Tibial nerve (tissue), 4 donors: ENCODE results near the gene PLA2G6. TPM values are rescaled to one million over a fixed set of nuclear protein-coding genes. Genes with fewer than 3 reads are reported as not detected.

ENCODE experiments used
- DNase-seq, 2 donors: peaks; one replicate each; pipeline ENCODE4 v3.0.0-alpha.2; 2019; ENCODE audit warnings: low spot score in 2 of 2
- H3K27ac ChIP-seq, 4 donors: fragments of 200-600 bp; sonication (generic) in 3 of 4; one replicate each; pipeline ENCODE4 v1.5.1; 2017 to 2019; ENCODE audit warnings: mild to moderate bottlenecking in 1 of 4
- H3K27me3 ChIP-seq, 2 donors: fragments of 200-600 bp; sonication (generic) in 1 of 2; one replicate each; pipeline versions ENCODE4 v1.5.1 to v1.6.0; 2017 to 2019
- H3K36me3 ChIP-seq, 3 donors: fragments of 200-600 bp; sonication (generic); one replicate each; pipeline ENCODE4 v1.5.1; 2018 to 2019
- H3K4me1 ChIP-seq, 4 donors: fragments of 200-600 bp; sonication (generic) in 3 of 4; one replicate each; pipeline ENCODE4 v1.5.1; 2017 to 2019
- H3K4me3 ChIP-seq, 4 donors: fragments of 200-600 bp; sonication (generic) in 3 of 4; one replicate each; pipeline ENCODE4 v1.5.1; 2017 to 2019; ENCODE audit warnings: mild to moderate bottlenecking in 1 of 4, moderate library complexity in 1 of 4
- H3K9me3 ChIP-seq, 4 donors: fragments of 200-600 bp; sonication (generic) in 3 of 4; one replicate each; pipeline ENCODE4 v1.5.1; 2017 to 2019
- CTCF ChIP-seq, 5 experiments: fragments of 200-600 bp in 3 of 5; fragments of 450-650 bp in 2 of 5; sonication (generic) in 3 of 5; IDR thresholded peaks; one replicate each; pipeline ENCODE4 v1.5.1; 2016 to 2019; ENCODE audit warnings: antibody characterized with exemption in 5 of 5, mild to moderate bottlenecking in 3 of 5, moderate library complexity in 2 of 5
- EP300 ChIP-seq, 2 donors: sonication (generic); formaldehyde crosslinking; IDR thresholded peaks; one replicate each; pipeline ENCODE4 v1.6.1; 2017; ENCODE audit warnings: antibody characterized with exemption in 2 of 2, mild to moderate bottlenecking in 1 of 2
- POLR2A ChIP-seq, 2 donors: fragments of 450-650 bp; IDR thresholded peaks; one replicate each; pipeline ENCODE4 v1.6.1; 2017; ENCODE audit warnings: antibody characterized with exemption in 2 of 2, mild to moderate bottlenecking in 2 of 2, moderate library complexity in 2 of 2
- WGBS, 2 donors: methylation state at CpG; one replicate each; pipeline ENCODE4 v1.1.5; 2018; 5-methylcytosine and 5-hydroxymethylcytosine counted together
- total RNA-seq, 4 donors: library from RNA; depleted of rRNA; stranded (reverse); fragments of >200 nt; gene quantifications; one replicate each; pipeline ENCODE4 v1.1.0, GENCODE V29; 2016

Gene PLA2G6
- total RNA-seq, 4 donors from 2014 or later = 48.5 to 60.3 (median 55.1) TPM

DNA sequence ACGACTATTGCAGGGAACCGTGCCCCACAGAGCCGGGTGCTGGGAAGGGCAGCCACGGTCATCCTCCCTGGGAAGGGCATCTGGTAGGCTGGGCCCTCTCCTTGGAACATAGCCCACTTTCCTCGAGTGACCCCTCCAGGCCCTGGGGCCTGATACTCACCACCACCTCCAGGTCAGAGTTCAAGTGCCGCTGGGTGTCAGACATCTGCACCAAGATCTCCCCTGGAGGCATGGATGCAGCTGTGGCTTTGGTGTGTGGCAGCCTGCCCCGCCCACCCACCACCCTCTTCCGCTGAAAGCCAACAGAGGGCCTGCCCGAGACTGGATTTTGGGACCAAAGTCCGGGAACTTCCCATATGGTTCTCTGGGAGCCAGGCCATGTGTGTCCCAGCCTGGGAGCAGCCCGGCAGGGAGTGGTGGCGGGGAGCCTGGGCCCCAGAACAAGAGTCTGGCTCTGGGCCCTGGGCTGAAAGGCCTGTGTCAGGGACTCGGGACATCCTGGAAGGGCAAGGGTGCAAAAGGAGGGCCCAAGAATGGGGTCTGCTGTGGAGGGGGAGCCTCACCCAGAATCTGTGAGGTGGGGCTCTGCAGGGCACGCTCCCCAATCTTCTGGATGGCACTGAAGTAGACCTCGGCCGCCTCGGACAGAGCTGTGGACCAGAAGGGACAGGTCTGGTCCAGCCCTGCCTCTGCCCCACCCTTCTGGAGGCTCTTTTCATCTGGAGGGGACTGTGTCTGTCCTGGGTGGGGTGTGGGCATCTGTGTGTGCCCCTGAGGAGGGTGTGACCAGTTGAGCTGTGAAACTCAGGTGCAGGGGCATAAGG lies 73.7 kb downstream of the PLA2G6 start:
- DNase-seq = no peak
- Histone ChIP-seq H3K36me3 (peaks cover 0 to 12% (median 0%) of the 10 kb centered on the region in 3 donors), H3K27ac (peak overlapping the region; percentile 10 to 55 (median 24)), H3K4me1 (peaks cover 0 to 38% (median 10%) of the 10 kb centered on the region in 4 donors), H3K9me3 (no peaks in the 10 kb centered on the region), H3K4me3 (no peak overlapping the region), H3K27me3 (no peaks in the 10 kb centered on the region)
- WGBS, 2 donors = 53 to 67% methylated on average over 14 to 15 of the region's 17 CpGs
- no peak for TF ChIP-seq CTCF (IDR thresholded peaks at IDR 0.05)
- no peak for TF ChIP-seq POLR2A (IDR thresholded peaks at IDR 0.05)
- TF ChIP-seq EP300 (IDR thresholded peaks at IDR 0.05) = no peak

DNA sequence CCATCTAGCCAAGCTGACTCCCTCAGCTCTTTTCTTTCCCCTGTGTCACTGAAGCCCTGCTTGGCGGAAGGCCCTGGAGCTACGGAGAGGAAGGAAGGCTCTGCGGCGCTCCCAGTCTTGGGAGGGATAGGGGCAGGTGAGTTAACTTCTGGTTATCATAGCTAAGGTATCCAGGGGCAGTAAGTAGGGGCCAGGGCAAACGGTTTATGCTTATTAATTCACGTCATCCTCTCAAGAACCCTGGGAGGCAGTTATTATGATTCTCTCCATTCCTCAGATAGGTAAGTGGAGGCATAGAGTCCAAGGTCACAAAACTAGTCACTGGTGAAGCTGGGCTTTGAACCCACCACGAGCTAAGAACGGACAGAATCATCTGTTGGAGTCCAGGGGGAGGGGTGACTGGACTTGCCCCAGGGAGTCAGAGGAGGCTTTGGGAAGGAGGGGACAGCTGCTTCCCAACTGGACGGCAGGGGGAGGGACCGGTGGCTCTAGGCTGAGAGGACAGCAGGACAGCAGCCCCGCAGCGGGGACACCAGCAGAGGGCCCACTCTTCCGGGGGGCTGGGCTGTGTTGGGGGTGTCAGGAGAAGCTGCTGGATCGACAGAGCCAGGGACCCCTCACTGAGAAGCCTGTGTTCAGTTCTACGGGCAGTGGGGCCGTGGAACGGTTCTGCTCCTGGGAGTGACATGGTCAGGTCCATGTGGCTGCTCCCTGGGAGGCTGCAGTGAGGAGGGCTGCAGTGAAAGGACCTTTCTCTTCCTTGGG lies 74.6 kb downstream of the PLA2G6 start:
- H3K27ac ChIP-seq = peak overlapping the region in 3 of 4 donors; percentile 10 to 55 (median 17)
- H3K9me3 ChIP-seq = no peaks in the 10 kb centered on the region
- no peak overlapping the region for H3K4me3 ChIP-seq
- peaks cover 0 to 7% (median 0%) of the 10 kb centered on the region in 3 donors for H3K36me3 ChIP-seq
- WGBS, 2 donors = 66 to 82% methylated on average over 17 of the region's 17 CpGs
- no peak for TF ChIP-seq CTCF (IDR thresholded peaks at IDR 0.05)
- TF ChIP-seq POLR2A (IDR thresholded peaks at IDR 0.05) = no peak
- no peak for TF ChIP-seq EP300 (IDR thresholded peaks at IDR 0.05)
- no peaks in the 10 kb centered on the region for H3K27me3 ChIP-seq
- DNase-seq = no peak
- H3K4me1 ChIP-seq = peaks cover 0 to 32% (median 10%) of the 10 kb centered on the region in 4 donors

GRCh38 chr22:38104084-38104483 lies 77.5 kb downstream of the PLA2G6 start:
- 66 to 75% methylated on average over 6 of the region's 6 CpGs for WGBS, 2 donors
- Histone ChIP-seq H3K27ac (no peak overlapping the region), H3K4me3 (no peak overlapping the region), H3K36me3 (no peaks in the 10 kb centered on the region), H3K4me1 (peaks cover 0 to 14% (median 6%) of the 10 kb centered on the region in 4 donors), H3K9me3 (no peaks in the 10 kb centered on the region), H3K27me3 (no peaks in the 10 kb centered on the region)
- no peak for TF ChIP-seq POLR2A (IDR thresholded peaks at IDR 0.05)
- no peak for TF ChIP-seq EP300 (IDR thresholded peaks at IDR 0.05)
- peak in 2 of 5 experiments; percentile 11 to 13 for TF ChIP-seq CTCF (IDR thresholded peaks at IDR 0.05)
- DNase-seq = no peak

GRCh38 chr22:38103641-38104040 lies 78.0 kb downstream of the PLA2G6 start:
- no peak for DNase-seq
- no peaks in the 10 kb centered on the region for H3K27me3 ChIP-seq
- H3K4me3 ChIP-seq = no peak overlapping the region
- no peak overlapping the region for H3K27ac ChIP-seq
- H3K36me3 ChIP-seq = no peaks in the 10 kb centered on the region
- WGBS, 2 donors = 76 to 77% methylated on average over 8 of the region's 8 CpGs
- no peaks in the 10 kb centered on the region for H3K9me3 ChIP-seq
- H3K4me1 ChIP-seq = peaks cover 0 to 14% (median 6%) of the 10 kb centered on the region in 4 donors
- TF ChIP-seq CTCF (IDR thresholded peaks at IDR 0.05) (no peak), EP300 (IDR thresholded peaks at IDR 0.05) (no peak), POLR2A (IDR thresholded peaks at IDR 0.05) (no peak)
